Ascending aorta (tissue), 2 donors: ENCODE data around the gene PURA. TPM values are rescaled to one million over a fixed set of nuclear protein-coding genes. Genes with fewer than 3 reads are reported as not detected.

ENCODE experiments used
- DNase-seq, 2 donors: peaks; one replicate each; pipeline ENCODE4 v3.0.0-alpha.2; 2019; ENCODE audit warnings: low spot score in 2 of 2
- H3K27ac ChIP-seq, 2 donors: fragments of 200-600 bp; sonication (generic); one replicate each; pipeline ENCODE4 v1.5.1; 2016 to 2017; ENCODE audit warnings: mild to moderate bottlenecking in 1 of 2
- H3K27me3 ChIP-seq: fragments of 200-600 bp; sonication (generic); one replicate; pipeline ENCODE4 v1.5.1; 2017
- H3K36me3 ChIP-seq, 2 donors: fragments of 200-600 bp; sonication (generic); one replicate each; pipeline ENCODE4 v1.5.1; 2016
- H3K4me1 ChIP-seq, 2 donors: fragments of 200-600 bp; sonication (generic); one replicate each; pipeline ENCODE4 v1.5.1; 2016 to 2017; ENCODE audit warnings: mild to moderate bottlenecking in 1 of 2
- H3K4me3 ChIP-seq, 2 donors: fragments of 200-600 bp; sonication (generic); one replicate each; pipeline ENCODE4 v1.5.1; 2016 to 2017; ENCODE audit warnings: mild to moderate bottlenecking in 1 of 2
- H3K9me3 ChIP-seq, 2 donors: fragments of 200-600 bp; sonication (generic); one replicate each; pipeline ENCODE4 v1.5.1; 2016
- intact Hi-C: fragments of 100-400 bp; cut with DNase I; formaldehyde crosslinking; loops from one replicate; pipeline ENCODE4 v1.15.1; 2023
- total RNA-seq: library from RNA; depleted of rRNA; stranded (reverse); fragments of >200 nt; gene quantifications from one replicate; pipeline ENCODE4 v1.1.0, GENCODE V29; 2016
- TF ChIP-seq, protein P1 (sequence below), 3 experiments: fragments of 200-600 bp in 2 of 3; fragments of 450-650 bp in 1 of 3; sonication (generic) in 2 of 3; IDR thresholded peaks; one replicate each; pipeline ENCODE4 v1.5.1; 2016 to 2019; ENCODE audit warnings: antibody characterized with exemption in 3 of 3, mild to moderate bottlenecking in 1 of 3, moderate library complexity in 1 of 3

The PURA gene
- total RNA-seq, 1 donor from 2014 or later, result 11.5 TPM

DNA sequence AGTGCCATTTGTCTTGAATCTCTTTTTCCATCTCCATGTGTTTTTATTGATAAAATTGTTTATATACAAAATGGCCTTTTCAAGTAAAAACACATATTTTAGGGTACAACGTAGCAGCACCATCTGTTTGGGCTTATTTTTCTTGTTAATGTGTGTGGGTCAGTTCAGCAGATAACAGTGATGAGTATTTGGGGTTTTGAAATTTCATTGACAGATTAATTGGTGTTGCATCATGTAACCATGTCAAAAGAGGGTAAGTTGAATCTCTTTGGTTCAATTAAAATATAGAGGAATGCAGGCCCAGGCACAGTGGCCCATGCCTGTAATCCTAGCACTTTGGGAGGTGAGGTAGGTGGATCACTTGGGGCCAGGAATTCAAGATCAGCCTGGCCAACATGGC, 20.0 kb upstream of the PURA start:
- no peak overlapping the region for H3K27ac ChIP-seq
- no peak overlapping the region for H3K4me3 ChIP-seq
- intact Hi-C loops, result no loop called here
- peaks cover 0 to 12% of the 10 kb centered on the region in 2 donors for H3K9me3 ChIP-seq
- H3K4me1 ChIP-seq, result no peaks in the 10 kb centered on the region
- TF ChIP-seq, protein P1, sequence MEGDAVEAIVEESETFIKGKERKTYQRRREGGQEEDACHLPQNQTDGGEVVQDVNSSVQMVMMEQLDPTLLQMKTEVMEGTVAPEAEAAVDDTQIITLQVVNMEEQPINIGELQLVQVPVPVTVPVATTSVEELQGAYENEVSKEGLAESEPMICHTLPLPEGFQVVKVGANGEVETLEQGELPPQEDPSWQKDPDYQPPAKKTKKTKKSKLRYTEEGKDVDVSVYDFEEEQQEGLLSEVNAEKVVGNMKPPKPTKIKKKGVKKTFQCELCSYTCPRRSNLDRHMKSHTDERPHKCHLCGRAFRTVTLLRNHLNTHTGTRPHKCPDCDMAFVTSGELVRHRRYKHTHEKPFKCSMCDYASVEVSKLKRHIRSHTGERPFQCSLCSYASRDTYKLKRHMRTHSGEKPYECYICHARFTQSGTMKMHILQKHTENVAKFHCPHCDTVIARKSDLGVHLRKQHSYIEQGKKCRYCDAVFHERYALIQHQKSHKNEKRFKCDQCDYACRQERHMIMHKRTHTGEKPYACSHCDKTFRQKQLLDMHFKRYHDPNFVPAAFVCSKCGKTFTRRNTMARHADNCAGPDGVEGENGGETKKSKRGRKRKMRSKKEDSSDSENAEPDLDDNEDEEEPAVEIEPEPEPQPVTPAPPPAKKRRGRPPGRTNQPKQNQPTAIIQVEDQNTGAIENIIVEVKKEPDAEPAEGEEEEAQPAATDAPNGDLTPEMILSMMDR (IDR thresholded peaks at IDR 0.05), result no peak
- H3K27me3 ChIP-seq, result no peaks in the 10 kb centered on the region
- DNase-seq, result no peak
- no peaks in the 10 kb centered on the region for H3K36me3 ChIP-seq

GRCh38 chr5:140094889-140095288, 19.0 kb upstream of the PURA start:
- Histone ChIP-seq H3K27ac (no peak overlapping the region), H3K27me3 (no peaks in the 10 kb centered on the region), H3K4me3 (no peak overlapping the region), H3K9me3 (peaks cover 0 to 10% of the 10 kb centered on the region in 2 donors), H3K36me3 (no peaks in the 10 kb centered on the region), H3K4me1 (no peaks in the 10 kb centered on the region)
- TF ChIP-seq, protein P1 (IDR thresholded peaks at IDR 0.05), result no peak
- intact Hi-C loops, result no loop called here
- DNase-seq, result no peak

DNA sequence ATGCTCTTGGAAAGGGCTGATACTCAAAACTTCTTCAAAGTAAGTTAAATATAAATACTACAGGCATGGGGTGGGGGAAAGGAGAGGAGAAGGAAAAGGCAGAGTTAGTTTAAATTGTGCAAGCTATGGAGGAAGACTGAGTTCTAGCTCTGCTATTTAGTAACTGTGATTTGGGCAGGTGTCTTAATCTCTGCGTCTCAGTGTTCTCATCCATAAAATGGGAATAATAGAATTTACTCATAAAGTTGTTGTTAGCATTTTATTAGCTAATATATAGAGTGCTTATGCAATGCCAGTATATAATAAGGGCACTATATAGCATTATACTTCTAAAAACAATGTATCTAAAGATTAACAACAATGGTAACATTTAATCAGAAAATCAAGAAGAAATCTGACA, 12.7 kb upstream of the PURA start:
- Histone ChIP-seq H3K36me3 (no peaks in the 10 kb centered on the region), H3K4me1 (peaks cover 0 to under 1% of the 10 kb centered on the region in 2 donors), H3K9me3 (no peaks in the 10 kb centered on the region), H3K4me3 (no peak overlapping the region), H3K27ac (no peak overlapping the region), H3K27me3 (no peaks in the 10 kb centered on the region)
- TF ChIP-seq, protein P1 (IDR thresholded peaks at IDR 0.05), result no peak
- intact Hi-C loops, result no loop called here
- no peak for DNase-seq

- no peaks in the 10 kb centered on the region for H3K36me3 ChIP-seq
- no peak for DNase-seq
- H3K27ac ChIP-seq, result no peak overlapping the region
- TF ChIP-seq, protein P1 (IDR thresholded peaks at IDR 0.05), result no peak
- no peak overlapping the region for H3K4me3 ChIP-seq
- intact Hi-C loops, result no loop called here
- peaks cover 0 to 9% of the 10 kb centered on the region in 2 donors for H3K4me1 ChIP-seq
- H3K27me3 ChIP-seq, result no peaks in the 10 kb centered on the region
- no peaks in the 10 kb centered on the region for H3K9me3 ChIP-seq
Measured at GRCh38 chr5:140103154-140103553, 10.8 kb upstream of the PURA start.

- H3K36me3 ChIP-seq, result no peaks in the 10 kb centered on the region
Measured at GRCh38 chr5:140104100-140104499, 9.8 kb upstream of the PURA start.

More at GRCh38 chr5:140104100-140104499, 9.8 kb upstream of the PURA start:
- no peaks in the 10 kb centered on the region for H3K27me3 ChIP-seq
- H3K27ac ChIP-seq, result no peak overlapping the region
- no peak overlapping the region for H3K4me3 ChIP-seq
- H3K9me3 ChIP-seq, result no peaks in the 10 kb centered on the region
- peaks cover 3 to 13% of the 10 kb centered on the region in 2 donors for H3K4me1 ChIP-seq
- no peak for DNase-seq
- intact Hi-C loops, result no loop called here
- TF ChIP-seq, protein P1 (IDR thresholded peaks at IDR 0.05), result no peak
